ENCODE measurements around the gene CLDN2. TPM values are rescaled to one million over a fixed set of nuclear protein-coding genes. Genes with fewer than 3 reads are reported as not detected.

The CLDN2 gene
- total RNA-seq, 1 donor from 2014 or later: not detected

GRCh38 chrX:106903291-106903824 lies 16.8 kb upstream of the CLDN2 start, which contains the start of gene RIPPLY1:
RIPPLY1 (minus strand) TSS chrX:106903341; CDS start chrX:106903287, 54 bp downstream.
- ATAC-seq (ENCODE audit: low read depth) (no peak), DNase-seq (no peak)
- CTCF ChIA-PET: interaction anchor here (0.7 kb wide), 1 partner anchor 9 kb away, joined by 3 read pairs; no protein-coding TSS in a partner anchor
- intact Hi-C loops (cut with micrococcal nuclease): no loop called here
- no peaks in the 10 kb centered on the region for H3K27me3 Mint-ChIP-seq
- POLR2A ChIA-PET: no interaction called here
- no peaks in the 10 kb centered on the region for H3K4me1 Mint-ChIP-seq
- no peaks in the 10 kb centered on the region for H3K9me3 Mint-ChIP-seq
- no peak within 1 kb of the TSS for H3K27ac Mint-ChIP-seq
- H3K36me3 Mint-ChIP-seq (ENCODE audit: low read depth): no peaks in the 10 kb centered on the region
- TF ChIP-seq, protein P1, sequence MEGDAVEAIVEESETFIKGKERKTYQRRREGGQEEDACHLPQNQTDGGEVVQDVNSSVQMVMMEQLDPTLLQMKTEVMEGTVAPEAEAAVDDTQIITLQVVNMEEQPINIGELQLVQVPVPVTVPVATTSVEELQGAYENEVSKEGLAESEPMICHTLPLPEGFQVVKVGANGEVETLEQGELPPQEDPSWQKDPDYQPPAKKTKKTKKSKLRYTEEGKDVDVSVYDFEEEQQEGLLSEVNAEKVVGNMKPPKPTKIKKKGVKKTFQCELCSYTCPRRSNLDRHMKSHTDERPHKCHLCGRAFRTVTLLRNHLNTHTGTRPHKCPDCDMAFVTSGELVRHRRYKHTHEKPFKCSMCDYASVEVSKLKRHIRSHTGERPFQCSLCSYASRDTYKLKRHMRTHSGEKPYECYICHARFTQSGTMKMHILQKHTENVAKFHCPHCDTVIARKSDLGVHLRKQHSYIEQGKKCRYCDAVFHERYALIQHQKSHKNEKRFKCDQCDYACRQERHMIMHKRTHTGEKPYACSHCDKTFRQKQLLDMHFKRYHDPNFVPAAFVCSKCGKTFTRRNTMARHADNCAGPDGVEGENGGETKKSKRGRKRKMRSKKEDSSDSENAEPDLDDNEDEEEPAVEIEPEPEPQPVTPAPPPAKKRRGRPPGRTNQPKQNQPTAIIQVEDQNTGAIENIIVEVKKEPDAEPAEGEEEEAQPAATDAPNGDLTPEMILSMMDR (IDR thresholded peaks at IDR 0.05): no peak
- no peak within 1 kb of the TSS for H3K4me3 Mint-ChIP-seq

GRCh38 chrX:106903856-106904528 lies 16.2 kb upstream of the CLDN2 start:
- Mint-ChIP-seq H3K27ac (no peak overlapping the region), H3K4me1 (no peaks in the 10 kb centered on the region), H3K9me3 (no peaks in the 10 kb centered on the region), H3K4me3 (no peak overlapping the region), H3K36me3 (ENCODE audit: low read depth) (no peaks in the 10 kb centered on the region), H3K27me3 (peaks cover 2% of the 10 kb centered on the region)
- POLR2A ChIA-PET: no interaction called here
- intact Hi-C loops (cut with micrococcal nuclease): no loop called here
- no peak for ATAC-seq (ENCODE audit: low read depth)
- DNase-seq: no peak
- CTCF ChIA-PET: interaction anchor here (0.7 kb wide), 1 partner anchor 10 kb away, joined by 3 read pairs; no protein-coding TSS in a partner anchor
- TF ChIP-seq, protein P1 (IDR thresholded peaks at IDR 0.05): no peak

DNA sequence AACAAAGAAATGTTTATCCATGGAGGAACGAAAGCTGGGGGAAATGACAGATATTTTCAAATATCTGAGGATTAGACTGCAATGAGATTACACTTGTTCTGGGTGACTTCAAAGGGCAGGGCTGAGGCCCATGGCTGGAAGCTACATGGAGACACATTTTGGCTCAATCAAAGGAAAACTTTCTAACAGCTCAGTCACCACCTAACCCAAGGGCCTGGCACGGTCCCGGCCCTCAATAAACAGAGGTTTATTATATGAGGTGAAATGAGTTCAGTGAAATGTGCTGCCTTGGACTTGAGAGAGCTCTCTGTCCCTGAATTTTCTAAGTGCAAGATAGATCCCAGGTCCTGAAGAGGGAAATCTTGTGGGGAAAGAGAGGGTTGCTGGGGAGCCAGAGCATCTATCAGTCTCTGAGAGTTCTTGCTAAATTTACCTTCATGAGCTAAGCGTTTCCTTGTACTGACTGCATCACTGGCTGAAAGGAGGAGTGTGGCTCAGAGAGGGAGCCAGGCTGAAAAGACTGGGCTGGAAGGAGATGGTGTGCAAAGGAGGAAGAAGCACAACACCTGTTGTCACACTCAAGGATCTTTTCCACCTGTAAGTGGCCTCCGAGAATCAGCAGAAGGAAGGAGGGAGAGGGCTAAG lies 15.0 kb upstream of the CLDN2 start:
- ChIA-PET POLR2A (no interaction called here), CTCF (no interaction called here)
- Mint-ChIP-seq H3K27me3 (peaks cover 4% of the 10 kb centered on the region), H3K9me3 (no peaks in the 10 kb centered on the region), H3K4me1 (no peaks in the 10 kb centered on the region), H3K36me3 (ENCODE audit: low read depth) (no peaks in the 10 kb centered on the region), H3K27ac (no peak overlapping the region), H3K4me3 (no peak overlapping the region)
- intact Hi-C loops (cut with micrococcal nuclease): no loop called here
- TF ChIP-seq, protein P1 (IDR thresholded peaks at IDR 0.05): no peak
- no peak for DNase-seq
- ATAC-seq (ENCODE audit: low read depth): no peak

- Mint-ChIP-seq H3K27ac (no peak overlapping the region), H3K9me3 (no peaks in the 10 kb centered on the region)
- DNase-seq: no peak
Measured at GRCh38 chrX:106906361-106906760, 13.8 kb upstream of the CLDN2 start.

DNA sequence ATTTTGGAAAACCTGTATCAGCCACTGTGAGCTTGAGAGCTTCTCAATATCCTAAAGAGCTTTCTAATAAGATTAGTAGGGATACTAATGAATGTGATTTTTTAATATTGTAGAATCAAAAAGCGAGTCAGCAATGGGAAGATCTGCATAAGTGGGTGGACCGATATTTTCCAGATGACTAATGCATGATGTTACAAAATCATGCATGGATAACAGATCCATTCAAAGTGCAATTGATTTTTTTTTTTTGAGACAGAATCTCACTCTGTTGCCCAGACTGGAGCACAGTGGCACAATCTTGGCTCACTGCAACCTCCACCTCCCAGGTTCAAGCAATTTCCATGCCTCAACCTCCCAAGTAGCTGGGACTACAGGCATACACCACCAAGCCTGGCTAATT lies 7.3 kb upstream of the CLDN2 start:
- ChIA-PET POLR2A (no interaction called here), CTCF (no interaction called here)
- no peak for DNase-seq
- H3K4me1 Mint-ChIP-seq: no peaks in the 10 kb centered on the region
- intact Hi-C loops (cut with micrococcal nuclease): no loop called here
- no peak overlapping the region for H3K27ac Mint-ChIP-seq
- H3K9me3 Mint-ChIP-seq: no peaks in the 10 kb centered on the region
- no peak overlapping the region for H3K4me3 Mint-ChIP-seq
- ATAC-seq (ENCODE audit: low read depth): no peak
- TF ChIP-seq, protein P1 (IDR thresholded peaks at IDR 0.05): no peak
- H3K27me3 Mint-ChIP-seq: peaks cover 13% of the 10 kb centered on the region
- no peaks in the 10 kb centered on the region for H3K36me3 Mint-ChIP-seq (ENCODE audit: low read depth)

More at GRCh38 chrX:106906361-106906760, 13.8 kb upstream of the CLDN2 start:
- TF ChIP-seq, protein P1 (IDR thresholded peaks at IDR 0.05): no peak
- no peaks in the 10 kb centered on the region for H3K36me3 Mint-ChIP-seq (ENCODE audit: low read depth)
- no peaks in the 10 kb centered on the region for H3K4me1 Mint-ChIP-seq
- POLR2A ChIA-PET: no interaction called here
- no peak overlapping the region for H3K4me3 Mint-ChIP-seq
- intact Hi-C loops (cut with micrococcal nuclease): no loop called here
- ATAC-seq (ENCODE audit: low read depth): no peak
- CTCF ChIA-PET: no interaction called here
- H3K27me3 Mint-ChIP-seq: peaks cover 4% of the 10 kb centered on the region
